Activated CD4-positive, CD25-positive, alpha-beta regulatory T cell treated with anti-CD3 and anti-CD28 coated beads, Interleukin-2, amount 50 U/mL, for 16 hours (primary cell): ENCODE measurements around the gene TWF2.
"Not testable (repeated sequence)": the region's sequence is repeated elsewhere in the genome, so short reads cannot be mapped to it uniquely, and the experiment has no call there.

Source experiments
- DNase-seq: peaks from one replicate; pipeline ENCODE4 v3.0.0-alpha.2; 2020; ENCODE audit warnings: low read depth, low spot score

TWF2 gene

GRCh38 chr3:52238761-52239701 lies at the start of gene TWF2:
Gene TWF2 (minus strand): TSS chr3:52239158. CDS start chr3:52239016, 142 bp downstream.
- DNase-seq = peak; percentile 74

DNA sequence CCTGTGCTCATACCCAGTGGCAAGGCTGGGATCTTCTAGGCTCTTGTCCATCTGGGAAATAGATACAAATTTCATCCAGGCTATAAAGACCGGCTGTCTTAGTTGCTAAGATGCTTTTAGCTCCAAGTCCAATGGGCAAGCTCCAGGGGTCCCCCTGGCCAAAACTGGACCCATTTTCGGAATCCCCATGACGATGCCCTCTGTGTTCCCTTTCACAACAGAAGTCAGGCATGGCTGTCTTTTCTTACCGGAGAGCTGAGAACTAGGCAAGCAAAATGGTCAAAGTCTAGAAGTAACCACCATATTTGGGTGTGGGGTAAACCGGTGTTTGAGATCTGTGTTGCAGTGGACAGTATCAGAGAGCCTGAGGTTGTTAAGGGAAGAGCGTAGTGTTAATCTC lies 49.7 kb upstream of the TWF2 start:
- DNase-seq = no peak

- DNase-seq = no peak
Observed at GRCh38 chr3:52286777-52287110, 47.8 kb upstream of the TWF2 start.

DNA sequence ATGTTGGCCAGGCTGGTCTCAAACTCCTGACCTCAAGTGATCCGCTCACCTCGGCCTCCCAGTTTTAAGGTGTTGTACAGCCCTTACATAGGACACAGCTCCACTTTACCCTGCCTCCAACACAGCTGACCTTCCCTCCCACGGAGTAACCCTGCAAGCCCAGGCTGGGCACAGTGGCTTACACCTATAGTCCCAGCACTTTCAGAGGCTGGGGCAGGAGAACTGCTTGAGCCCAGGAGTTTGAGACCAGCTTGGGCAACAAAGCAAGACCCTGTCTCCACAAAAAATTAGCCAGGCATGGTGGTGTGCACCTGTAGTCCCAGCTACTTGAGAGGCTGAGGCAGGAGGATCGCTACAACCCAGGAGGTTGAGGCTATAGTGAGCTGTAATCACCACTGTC lies 45.1 kb upstream of the TWF2 start:
- not testable (repeated sequence) for DNase-seq

DNA sequence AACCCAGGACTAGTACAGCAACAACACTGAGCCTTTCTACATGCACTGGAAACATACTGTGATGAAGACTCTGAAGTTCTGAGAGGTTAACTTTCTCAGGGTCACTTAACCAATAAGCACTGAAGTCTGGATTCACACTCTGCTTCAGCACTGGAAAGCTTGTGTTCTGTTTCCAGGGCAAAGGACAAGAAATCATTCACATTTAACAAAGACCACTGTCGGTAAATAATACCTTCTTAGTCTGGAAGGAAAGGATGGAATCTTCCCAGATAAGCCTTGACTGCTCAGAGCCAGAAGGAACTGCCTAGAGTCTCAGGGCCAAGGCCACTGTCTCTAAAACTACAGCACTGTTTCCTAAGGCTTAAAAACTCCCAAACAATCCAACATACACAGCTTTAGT lies 44.3 kb upstream of the TWF2 start:
- no peak for DNase-seq

DNA sequence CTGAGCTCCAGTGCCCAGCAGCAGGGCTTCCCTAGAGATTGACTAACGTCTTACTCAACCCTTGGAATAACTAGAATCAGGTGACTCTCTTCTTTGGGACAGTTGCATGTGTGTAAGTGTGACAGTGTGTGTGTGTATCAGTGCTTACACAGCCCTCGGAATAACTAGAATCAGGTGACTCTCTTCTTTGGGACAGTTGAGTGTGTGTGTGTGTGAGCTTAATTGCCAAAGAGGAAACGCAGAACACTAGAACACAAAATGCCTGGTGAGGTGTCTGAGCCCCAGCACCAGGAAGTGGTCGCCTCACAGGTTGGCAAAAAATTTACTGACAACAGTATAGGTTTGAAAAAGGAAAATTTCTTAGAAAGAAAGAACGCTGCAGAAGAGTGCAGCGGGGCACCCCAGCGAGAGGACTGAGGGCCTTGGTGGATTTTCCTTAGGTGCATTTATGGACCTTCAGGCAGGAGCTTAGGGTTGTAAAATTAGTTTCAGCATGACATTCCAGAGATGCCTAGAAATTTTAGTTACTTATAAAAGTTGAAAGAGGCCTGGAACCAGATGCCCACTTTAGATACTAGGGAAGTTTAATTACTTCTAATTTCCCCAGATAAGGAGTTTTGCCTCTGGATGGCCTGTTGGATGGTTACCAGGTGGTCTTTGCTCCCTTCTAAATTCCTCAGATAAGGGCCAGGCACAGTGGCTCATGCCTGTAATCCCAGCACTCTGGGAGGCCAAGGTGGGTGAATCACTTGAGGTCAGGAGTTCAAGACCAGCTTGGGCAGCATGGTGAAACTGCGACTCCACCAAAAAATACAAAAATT lies 43.2 kb upstream of the TWF2 start:
- no peak for DNase-seq

DNA sequence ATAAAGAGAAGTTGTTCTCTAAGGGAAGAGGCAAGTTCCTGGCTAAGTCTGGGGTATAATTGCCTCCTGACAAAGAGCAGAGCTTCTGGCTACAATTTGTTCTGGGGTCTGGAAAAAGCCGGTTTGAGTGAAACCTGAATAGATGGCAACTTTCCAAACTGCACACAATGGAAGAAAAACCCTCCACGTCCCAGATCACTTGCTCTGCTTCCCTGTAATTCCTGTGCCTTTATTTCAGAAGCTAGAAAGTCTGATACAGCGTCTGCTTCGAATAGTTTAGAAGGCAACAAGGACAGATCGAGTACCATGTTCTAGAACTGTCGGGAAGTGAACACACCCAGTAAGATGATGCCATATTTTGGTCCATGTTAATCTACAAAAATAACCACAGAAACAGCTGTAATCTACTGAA lies 41.1 kb upstream of the TWF2 start:
- DNase-seq = no peak

DNA sequence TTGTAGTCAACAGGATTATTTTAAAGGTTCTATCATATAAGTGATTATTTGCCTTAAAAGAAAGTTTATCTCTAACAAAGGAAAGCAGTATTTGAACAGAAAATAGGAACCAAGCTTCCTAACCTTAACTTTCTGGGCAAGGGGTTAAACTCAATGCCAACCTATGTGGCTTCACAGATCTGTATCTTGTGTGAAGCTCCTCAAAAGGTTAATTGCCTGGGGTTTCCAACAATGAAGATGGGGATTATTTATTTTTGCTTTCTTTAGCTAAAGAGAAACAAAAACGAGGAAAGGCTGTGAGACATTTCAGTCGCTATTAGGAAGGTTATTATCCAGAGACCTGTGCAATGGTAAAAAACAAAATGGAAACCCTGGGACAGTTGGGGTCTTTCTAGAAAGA lies 40.6 kb upstream of the TWF2 start:
- DNase-seq = no peak

DNA sequence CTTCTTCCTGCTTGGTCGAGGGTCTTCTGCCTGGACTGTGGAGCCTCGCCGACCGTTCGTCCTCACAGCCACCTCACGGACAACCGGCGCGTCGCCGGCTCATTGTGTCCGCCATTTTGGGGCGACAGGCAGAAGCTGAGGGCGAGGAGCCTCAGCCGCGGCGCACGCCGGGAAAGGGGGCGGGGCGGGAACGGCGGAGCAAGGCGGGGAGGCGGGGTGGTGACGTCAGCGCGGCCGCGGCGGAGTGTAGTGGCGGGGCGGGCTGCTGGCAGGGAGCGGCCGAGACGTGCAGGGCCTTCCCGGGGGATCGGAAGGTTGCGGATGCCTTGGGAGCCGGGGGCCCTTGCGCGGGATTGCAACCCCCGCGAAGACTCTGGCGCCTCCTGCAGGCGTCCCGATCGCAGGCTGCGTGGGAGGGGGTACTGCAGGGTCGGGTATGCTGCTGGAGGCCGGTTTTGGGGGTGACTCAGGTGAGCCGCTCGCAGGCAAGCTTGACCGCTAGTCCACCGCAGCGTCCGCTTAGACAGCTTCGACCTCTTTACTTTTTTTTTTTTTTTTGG lies 39.6 kb upstream of the TWF2 start, which contains the start of gene WDR82:
WDR82 (minus strand) TSS at position 140 of the 560 bp plus-strand sequence. CDS start 288 bp downstream, outside the sequence.
- DNase-seq = peak; percentile 91

DNA sequence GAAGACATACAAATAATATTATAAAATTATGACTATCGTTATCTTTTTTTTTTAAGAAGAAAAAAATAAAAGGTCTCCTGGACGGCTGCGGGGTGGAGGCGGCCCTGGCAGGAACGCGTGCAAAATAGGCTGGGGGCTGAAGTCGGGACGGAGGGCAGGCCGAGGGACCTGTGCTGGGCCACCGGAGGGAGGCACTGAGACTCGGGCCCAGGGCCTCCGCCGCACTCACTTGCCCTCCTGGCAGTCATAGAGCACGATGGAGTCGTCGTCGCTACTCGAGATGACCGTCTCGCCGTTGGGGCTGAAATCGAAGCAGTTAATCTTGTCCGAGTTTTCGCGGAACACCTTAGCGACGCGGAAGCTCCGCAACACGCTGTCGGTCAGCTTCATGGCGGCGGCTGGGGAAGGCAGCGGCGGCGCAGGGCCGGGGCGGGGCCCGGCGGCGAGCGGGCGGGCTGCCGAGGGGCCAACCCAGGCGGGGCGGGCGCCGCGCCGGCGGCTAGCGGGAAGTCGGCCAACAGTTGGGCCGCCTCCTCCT lies 39.1 kb upstream of the TWF2 start:
- peak; percentile 48 for DNase-seq

DNA sequence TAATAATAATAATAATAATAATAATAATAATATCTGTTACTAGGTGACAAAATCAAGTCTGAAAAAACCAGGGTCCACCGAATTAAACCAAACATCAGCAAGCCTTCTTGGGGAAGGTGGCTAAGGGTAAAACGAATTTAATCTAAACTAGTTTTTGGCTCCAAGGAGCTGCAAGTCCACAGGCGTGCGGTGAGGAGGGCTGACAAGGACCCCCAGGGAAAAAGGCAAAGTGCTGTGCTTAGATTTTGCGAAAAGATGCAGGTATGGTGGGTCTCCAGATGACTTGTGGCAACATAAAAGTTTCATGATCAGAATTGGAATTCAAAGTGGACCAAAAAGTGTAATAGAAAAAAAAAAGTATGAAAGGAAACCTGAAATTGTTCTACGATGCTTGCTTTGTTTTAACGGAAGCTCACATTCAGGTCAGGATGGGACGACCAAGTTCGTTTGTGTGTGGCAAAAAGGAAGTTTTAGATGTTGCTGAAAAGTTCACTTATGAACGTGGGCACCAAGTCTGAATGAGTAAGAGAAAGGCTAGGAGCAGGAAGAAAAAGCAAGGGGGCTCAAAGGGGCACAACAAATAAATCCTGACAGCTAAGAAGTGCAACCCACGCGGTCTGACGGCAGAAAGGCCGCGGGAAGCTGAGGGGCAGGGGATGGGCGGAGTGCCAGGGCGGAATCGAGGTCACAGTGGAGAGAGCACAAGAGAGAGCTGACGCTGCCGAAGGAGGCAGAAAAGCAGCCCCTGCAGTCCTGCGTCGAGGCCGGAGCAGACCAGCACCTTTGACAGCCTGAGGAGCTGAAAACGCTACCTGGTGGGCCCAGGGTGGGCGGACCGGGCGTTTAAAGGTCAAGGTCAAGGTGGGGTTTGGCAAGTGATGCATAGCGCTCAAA lies 38.4 kb upstream of the TWF2 start:
- peak; percentile 39 for DNase-seq

GRCh38 chr3:52274781-52275180 lies 35.8 kb upstream of the TWF2 start:
- DNase-seq = not testable (repeated sequence)

DNA sequence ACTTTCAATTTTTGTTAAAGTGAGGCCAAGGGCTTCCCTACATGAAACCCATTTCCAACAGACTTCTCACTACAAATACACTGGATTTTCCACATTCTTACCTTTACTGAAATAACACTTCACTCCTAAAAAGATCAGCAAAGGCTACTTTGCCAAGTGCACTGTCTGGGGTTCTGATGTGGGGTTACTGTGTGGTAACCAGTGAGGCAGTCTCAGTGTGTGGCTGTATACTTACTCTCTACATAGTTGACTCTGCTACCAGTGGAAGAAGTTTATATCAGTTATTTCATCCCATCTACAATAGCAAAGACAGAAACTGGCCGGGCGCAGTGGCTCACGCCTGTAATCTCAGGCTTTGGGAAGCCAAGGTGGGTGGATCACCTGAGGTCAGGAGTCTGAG lies 33.9 kb upstream of the TWF2 start:
- DNase-seq = no peak

DNA sequence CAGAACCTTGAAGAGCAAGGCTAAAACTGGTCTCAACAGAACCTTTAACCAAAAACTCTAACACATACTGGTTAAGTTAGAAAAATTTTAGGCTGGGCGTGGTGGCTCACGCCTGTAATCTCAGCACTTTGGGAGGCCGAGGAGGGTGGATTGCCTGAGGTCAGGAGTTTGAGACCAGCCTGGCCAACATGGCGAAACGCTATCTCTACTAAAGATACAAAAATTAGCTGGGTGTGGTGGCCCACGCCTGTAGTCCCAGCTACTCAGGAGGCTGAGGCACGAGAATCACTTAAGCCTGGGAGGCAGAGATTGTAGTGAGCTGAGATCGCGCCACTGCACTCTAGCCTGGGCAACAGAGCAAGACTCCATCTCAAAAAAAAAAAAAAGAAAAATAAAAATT lies 33.2 kb upstream of the TWF2 start:
- not testable (repeated sequence) for DNase-seq

- no peak for DNase-seq
Observed at GRCh38 chr3:52270252-52270754, 31.3 kb upstream of the TWF2 start.

DNA sequence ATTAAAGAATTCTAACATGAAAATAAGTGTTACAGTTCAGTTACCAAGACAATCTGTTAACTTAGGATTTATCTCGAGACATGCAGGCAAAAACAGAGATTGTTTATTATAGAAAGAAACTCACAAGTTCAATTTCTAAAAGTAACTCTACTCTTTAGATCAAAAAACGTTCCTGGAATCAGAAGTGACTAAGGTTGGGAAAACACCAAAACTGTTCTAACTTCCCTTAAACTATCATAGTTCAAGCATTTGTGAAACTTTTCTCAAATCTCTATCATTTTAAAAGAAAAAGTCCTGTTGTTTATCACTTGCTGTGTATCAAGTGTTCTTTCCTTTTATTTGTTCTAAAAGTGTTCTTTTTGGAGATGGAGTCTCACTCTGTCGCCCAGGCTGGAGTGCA lies 30.8 kb upstream of the TWF2 start:
- DNase-seq = no peak

- no peak for DNase-seq
Observed at GRCh38 chr3:52268036-52268435, 29.1 kb upstream of the TWF2 start.

DNA sequence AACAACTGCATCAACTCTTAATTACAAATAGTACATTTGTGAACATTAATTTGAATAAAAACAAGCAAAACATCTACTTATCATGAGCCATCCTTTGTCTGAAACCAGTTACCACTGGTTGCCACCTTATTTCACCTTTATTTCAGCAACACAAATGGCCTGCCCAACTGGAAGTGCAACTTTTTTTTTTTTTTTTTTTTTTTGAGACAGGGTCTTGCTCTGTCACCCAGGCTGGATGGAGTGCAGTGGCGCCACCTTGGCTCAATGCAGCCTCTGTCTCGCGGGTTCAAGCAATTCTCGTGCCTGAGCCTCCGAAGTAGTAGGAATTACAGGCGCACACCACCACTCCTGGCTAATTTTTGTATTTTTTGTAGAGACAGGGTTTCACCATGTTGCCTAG lies 26.4 kb upstream of the TWF2 start:
- DNase-seq = no peak

GRCh38 chr3:52262447-52262846 lies 23.5 kb upstream of the TWF2 start:
- DNase-seq = no peak

- DNase-seq = no peak
Observed at GRCh38 chr3:52259448-52259847, 20.5 kb upstream of the TWF2 start.

- DNase-seq = no peak
Observed at GRCh38 chr3:52259035-52259434, 20.1 kb upstream of the TWF2 start.
